ENCODE data around the gene UNKL.

UNKL gene

GRCh38 chr16:1377406-1378010 lies 37.0 kb downstream of the UNKL start:
- DNase-seq (ENCODE audit: low read depth, low spot score), result no peak

- DNase-seq (ENCODE audit: low read depth, low spot score), result no peak
Observed at GRCh38 chr16:1375741-1376410, 38.6 kb downstream of the UNKL start.

GRCh38 chr16:1375298-1375640 lies 39.2 kb downstream of the UNKL start:
- DNase-seq (ENCODE audit: low read depth, low spot score), result no peak

- no peak for DNase-seq (ENCODE audit: low read depth, low spot score)
Observed at GRCh38 chr16:1374418-1375297, 39.8 kb downstream of the UNKL start.

- DNase-seq (ENCODE audit: low read depth, low spot score), result no peak
Observed at GRCh38 chr16:1372292-1372950, 42.1 kb downstream of the UNKL start.

GRCh38 chr16:1371054-1371978 lies 43.2 kb downstream of the UNKL start:
- DNase-seq (ENCODE audit: low read depth, low spot score), result no peak

- no peak for DNase-seq (ENCODE audit: low read depth, low spot score)
Observed at GRCh38 chr16:1367486-1368174, 46.9 kb downstream of the UNKL start.

GRCh38 chr16:1366712-1367299 lies 47.7 kb downstream of the UNKL start:
- no peak for DNase-seq (ENCODE audit: low read depth, low spot score)

GRCh38 chr16:1366060-1366711 lies 48.3 kb downstream of the UNKL start:
- DNase-seq (ENCODE audit: low read depth, low spot score), result no peak

- no peak for DNase-seq (ENCODE audit: low read depth, low spot score)
Observed at GRCh38 chr16:1364510-1364909, 50.0 kb downstream of the UNKL start.

- no peak for DNase-seq (ENCODE audit: low read depth, low spot score)
Observed at GRCh38 chr16:1363501-1364041, 50.9 kb downstream of the UNKL start.

GRCh38 chr16:1362807-1363206 lies 51.7 kb downstream of the UNKL start:
- DNase-seq (ENCODE audit: low read depth, low spot score), result no peak

- no peak for DNase-seq (ENCODE audit: low read depth, low spot score)
Observed at GRCh38 chr16:1361685-1362360, 52.7 kb downstream of the UNKL start.

- no peak for DNase-seq (ENCODE audit: low read depth, low spot score)
Observed at GRCh38 chr16:1357906-1358566, 56.5 kb downstream of the UNKL start.

- DNase-seq (ENCODE audit: low read depth, low spot score), result no peak
Observed at GRCh38 chr16:1356061-1356900, 58.2 kb downstream of the UNKL start.

- no peak for DNase-seq (ENCODE audit: low read depth, low spot score)
Observed at GRCh38 chr16:1355591-1355990, 58.9 kb downstream of the UNKL start.

GRCh38 chr16:1354815-1355540 lies 59.5 kb downstream of the UNKL start:
- DNase-seq (ENCODE audit: low read depth, low spot score), result no peak
